Neuronal stem cell (in vitro differentiated cells): ENCODE results near the gene SLC5A5.

Source experiments
- DNase-seq: peaks from one replicate; pipeline ENCODE4 v3.0.0-alpha.2; 2013; ENCODE audit warnings: low spot score
- H2AFZ ChIP-seq: one replicate; pipeline ENCODE4 v1.6.1; 2013; ENCODE audit warnings: mild to moderate bottlenecking, low read length, inconsistent platforms
- H2AK5ac ChIP-seq: 2 replicates; pipeline ENCODE4 v1.6.1; 2013; ENCODE audit warnings: low read depth, mild to moderate bottlenecking, inconsistent platforms, low read length, moderate library complexity, mixed read lengths
- H2BK120ac ChIP-seq: 2 replicates; pipeline ENCODE4 v1.6.1; 2013; ENCODE audit warnings: low read depth, mild to moderate bottlenecking, inconsistent platforms, low read length, moderate library complexity, mixed read lengths
- H2BK12ac ChIP-seq: one replicate; pipeline ENCODE4 v1.6.1; 2013; ENCODE audit warnings: low read length, inconsistent platforms
- H2BK15ac ChIP-seq: 2 replicates; pipeline ENCODE4 v1.6.1; 2013; ENCODE audit warnings: mild to moderate bottlenecking, low read length, inconsistent platforms, mixed read lengths
- H2BK5ac ChIP-seq: one replicate; pipeline ENCODE4 v1.6.1; 2013; ENCODE audit warnings: inconsistent platforms, mild to moderate bottlenecking, low read length, moderate library complexity
- H3K14ac ChIP-seq: one replicate; pipeline ENCODE4 v1.6.1; 2013; ENCODE audit warnings: low read length, inconsistent platforms
- H3K18ac ChIP-seq: 2 replicates; pipeline ENCODE4 v1.6.1; 2013; ENCODE audit warnings: low read length, inconsistent platforms
- H3K23ac ChIP-seq: 2 replicates; pipeline ENCODE4 v1.6.1; 2013; ENCODE audit warnings: low read depth, mild to moderate bottlenecking, mixed read lengths, low read length, inconsistent platforms; ENCODE audit not compliant: poor library complexity
- H3K27ac ChIP-seq: replicated peaks from 3 replicates; pipeline ENCODE4 v1.5.1; 2013; ENCODE audit warnings: low read length, inconsistent platforms
- H3K27me3 ChIP-seq, 3 experiments: 2 replicates each; pipeline ENCODE4 v1.6.1; 2013; ENCODE audit warnings: low read length in 3 of 3, mild to moderate bottlenecking in 2 of 3, inconsistent platforms in 1 of 3, low read depth in 1 of 3, mixed read lengths in 1 of 3, moderate library complexity in 1 of 3; ENCODE audit not compliant: control insufficient read depth in 3 of 3, insufficient read depth in 3 of 3
- H3K36me3 ChIP-seq, 2 donors: replicated peaks in 1 of 2; 2 replicates each; pipeline ENCODE4 v1.6.1; 2013; ENCODE audit warnings: low read length in 2 of 2; ENCODE audit not compliant: control insufficient read depth in 2 of 2, insufficient read depth in 2 of 2
- H3K4ac ChIP-seq: 2 replicates; pipeline ENCODE4 v1.6.1; 2013; ENCODE audit warnings: inconsistent platforms, mild to moderate bottlenecking, low read length, moderate library complexity
- H3K4me1 ChIP-seq, 2 donors: 1 replicate in 1 of 2; 2 replicates in 1 of 2; pipeline ENCODE4 v1.6.1; 2013; ENCODE audit warnings: low read length in 2 of 2, low read depth in 1 of 2; ENCODE audit not compliant: control insufficient read depth in 2 of 2, insufficient read depth in 1 of 2
- H3K4me2 ChIP-seq: one replicate; pipeline ENCODE4 v1.6.1; 2013; ENCODE audit warnings: mild to moderate bottlenecking, low read length, inconsistent platforms; ENCODE audit not compliant: insufficient read depth, poor library complexity, severe bottlenecking
- H3K4me3 ChIP-seq, 2 donors: 2 replicates each; pipeline ENCODE4 v1.5.1; 2013; ENCODE audit warnings: low read length in 2 of 2, mild to moderate bottlenecking in 2 of 2, inconsistent platforms in 1 of 2, moderate library complexity in 1 of 2
- H3K79me1 ChIP-seq: one replicate; pipeline ENCODE4 v1.6.1; 2013; ENCODE audit warnings: low read depth, mild to moderate bottlenecking, inconsistent platforms, low read length, moderate library complexity
- H3K9ac ChIP-seq: one replicate; pipeline ENCODE4 v1.6.1; 2013; ENCODE audit warnings: mild to moderate bottlenecking, low read depth, low read length, inconsistent platforms; ENCODE audit not compliant: poor library complexity
- H3K9me3 ChIP-seq, 2 donors: replicated peaks in 1 of 2; 2 replicates each; pipeline versions ENCODE3 to v1.6.1; 2013; ENCODE audit warnings: low read length in 2 of 2, mild to moderate bottlenecking in 2 of 2, inconsistent platforms in 1 of 2, low read depth in 1 of 2, mixed read lengths in 1 of 2, moderate library complexity in 1 of 2; ENCODE audit not compliant: control insufficient read depth in 2 of 2, insufficient read depth in 1 of 2
- H4K8ac ChIP-seq: one replicate; pipeline ENCODE4 v1.6.1; 2013; ENCODE audit warnings: low read depth, mild to moderate bottlenecking, inconsistent platforms, low read length, moderate library complexity
- H4K91ac ChIP-seq: one replicate; pipeline ENCODE4 v1.6.1; 2013; ENCODE audit warnings: low read length, low read depth, mild to moderate bottlenecking, inconsistent platforms; ENCODE audit not compliant: poor library complexity
- WGBS, 2 donors: extraction: QIAGEN DNeasy Blood & Tissue Kit; methylation state at CpG; one replicate each; pipeline ENCODE4 v1.1.7; 2013; ENCODE audit warnings: missing lambda C conversion rate in 2 of 2, mixed read lengths in 1 of 2; ENCODE audit not compliant: insufficient read length in 2 of 2, insufficient replicate concordance in 1 of 2; ENCODE audit errors: extremely low coverage in 2 of 2; 5-methylcytosine and 5-hydroxymethylcytosine counted together

SLC5A5 gene

DNA sequence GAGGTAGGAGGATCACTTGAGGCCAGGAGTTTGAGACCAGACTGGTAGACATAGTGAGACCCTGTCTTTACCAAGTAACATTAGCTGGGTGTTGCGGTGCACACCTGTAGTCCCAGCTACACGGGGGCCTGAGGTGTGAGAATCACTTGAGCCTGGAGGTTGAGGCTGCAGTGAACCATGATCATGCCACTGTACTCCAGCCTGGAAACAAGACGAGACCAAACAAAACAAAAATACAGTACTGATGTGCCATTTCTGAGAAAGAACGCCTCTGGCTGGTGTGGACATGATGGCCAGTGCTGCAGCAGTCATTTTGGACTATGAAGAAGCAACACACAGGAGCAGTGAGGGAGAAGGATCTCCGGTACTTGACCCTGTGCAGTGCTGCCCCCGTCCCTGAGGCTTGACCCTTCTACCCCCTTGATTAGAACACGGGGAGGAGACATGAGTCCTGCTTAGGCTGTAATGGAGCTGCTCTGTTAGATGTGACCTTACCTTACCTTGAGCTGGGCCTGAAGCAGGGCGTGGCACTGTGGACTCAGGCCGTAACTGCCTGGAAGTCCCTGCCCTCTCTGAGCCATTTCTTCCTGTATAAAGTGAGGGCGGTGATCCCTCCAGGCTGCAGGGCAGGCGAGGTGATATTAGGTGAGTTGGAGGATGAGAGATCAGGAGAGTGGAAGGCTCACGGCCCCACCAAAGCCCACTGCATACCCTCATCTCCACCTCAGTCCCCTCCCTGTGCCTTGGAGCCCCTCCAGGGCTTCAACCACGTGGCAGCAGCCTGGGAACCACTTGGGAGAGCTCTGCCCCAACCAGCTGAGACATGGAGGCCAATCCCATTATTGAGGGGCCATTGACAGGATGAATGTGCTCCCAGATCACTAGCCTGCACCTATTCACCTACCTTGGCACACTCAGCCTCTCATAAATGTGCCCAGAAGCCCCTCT is 6.1 kb upstream of the SLC5A5 start:
- Histone ChIP-seq H2AK5ac (no peak overlapping the region), H2BK5ac (no peak overlapping the region), H2BK120ac (no peak overlapping the region), H3K4me2 (no peak overlapping the region), H3K4ac (no peak overlapping the region), H3K9me3 (peaks cover 0 to 2% of the 10 kb centered on the region in 2 donors), H3K27me3 (peaks cover 0 to 15% (median 6%) of the 10 kb centered on the region in 3 experiments), H3K79me1 (peaks cover 14% of the 10 kb centered on the region), H3K27ac (no peak overlapping the region), H3K36me3 (peaks cover 42 to 56% of the 10 kb centered on the region in 2 donors), H2BK15ac (no peak overlapping the region), H2AFZ (no peak overlapping the region), H3K23ac (peak overlapping the region; percentile 81), H3K14ac (peak overlapping the region; percentile 38), H2BK12ac (no peak overlapping the region), H3K18ac (peak overlapping the region; percentile 38), H4K8ac (no peak overlapping the region), H3K9ac (peak overlapping the region; percentile 68), H3K4me3 (no peak overlapping the region), H4K91ac (peak overlapping the region; percentile 25), H3K4me1 (peaks cover 9 to 10% of the 10 kb centered on the region in 2 donors)
- no peak for DNase-seq
- no CpG with 5 or more reads among the region's 13 CpGs for WGBS, 2 donors

- no peak overlapping the region for H3K23ac ChIP-seq
- H2BK12ac ChIP-seq = no peak overlapping the region
- H2BK5ac ChIP-seq = no peak overlapping the region
- no peak overlapping the region for H4K8ac ChIP-seq
- no peak overlapping the region for H3K27ac ChIP-seq
- H3K14ac ChIP-seq = no peak overlapping the region
- peaks cover 35 to 48% of the 10 kb centered on the region in 2 donors for H3K36me3 ChIP-seq
- H2BK120ac ChIP-seq = no peak overlapping the region
- no peak overlapping the region for H3K4me2 ChIP-seq
- peaks cover 2 to 3% of the 10 kb centered on the region in 2 donors for H3K4me1 ChIP-seq
- H3K9me3 ChIP-seq = peaks cover 0 to 2% of the 10 kb centered on the region in 2 donors
- H3K18ac ChIP-seq = no peak overlapping the region
- H3K79me1 ChIP-seq = peaks cover 14% of the 10 kb centered on the region
- 100% methylated on average over 4 of the region's 8 CpGs; no CpG with 5 or more reads in 1 of the 2 donors for WGBS, 2 donors
- H3K4ac ChIP-seq = no peak overlapping the region
- no peak overlapping the region for H4K91ac ChIP-seq
- H3K9ac ChIP-seq = no peak overlapping the region
- no peak for DNase-seq
- peaks cover 0 to 23% (median 12%) of the 10 kb centered on the region in 3 experiments for H3K27me3 ChIP-seq
- no peak overlapping the region for H2AFZ ChIP-seq
- no peak overlapping the region for H3K4me3 ChIP-seq
- H2AK5ac ChIP-seq = no peak overlapping the region
- H2BK15ac ChIP-seq = no peak overlapping the region
Observed at GRCh38 chr19:17866312-17866963, 5.3 kb upstream of the SLC5A5 start.

- no peaks in the 10 kb centered on the region for H3K4me1 ChIP-seq
- H3K4ac ChIP-seq = no peak overlapping the region
- no peak overlapping the region for H3K27ac ChIP-seq
- H2AFZ ChIP-seq = no peak overlapping the region
- no peak overlapping the region for H4K8ac ChIP-seq
- no peak for DNase-seq
- H2AK5ac ChIP-seq = no peak overlapping the region
- no peak overlapping the region for H4K91ac ChIP-seq
- H3K18ac ChIP-seq = no peak overlapping the region
- no peak overlapping the region for H2BK15ac ChIP-seq
- peaks cover 0 to 2% of the 10 kb centered on the region in 2 donors for H3K9me3 ChIP-seq
- H3K79me1 ChIP-seq = peaks cover 10% of the 10 kb centered on the region
- no peak overlapping the region for H2BK12ac ChIP-seq
- H3K36me3 ChIP-seq = peaks cover 29 to 43% of the 10 kb centered on the region in 2 donors
- no CpG with 5 or more reads among the region's 11 CpGs for WGBS, 2 donors
- H3K23ac ChIP-seq = no peak overlapping the region
- no peak overlapping the region for H3K14ac ChIP-seq
- no peak overlapping the region for H3K4me2 ChIP-seq
- peak overlapping the region; percentile 61 for H3K9ac ChIP-seq
- no peak overlapping the region for H3K4me3 ChIP-seq
- no peak overlapping the region for H2BK5ac ChIP-seq
- peaks cover 0 to 29% (median 16%) of the 10 kb centered on the region in 3 experiments for H3K27me3 ChIP-seq
- H2BK120ac ChIP-seq = no peak overlapping the region
Observed at GRCh38 chr19:17866964-17867486, 4.7 kb upstream of the SLC5A5 start.

- Histone ChIP-seq H3K9ac (no peak overlapping the region), H3K18ac (no peak overlapping the region), H3K4me2 (no peak overlapping the region), H3K79me1 (peaks cover 5% of the 10 kb centered on the region), H2BK5ac (no peak overlapping the region), H4K8ac (no peak overlapping the region), H3K23ac (no peak overlapping the region), H3K27me3 (peaks cover under 1 to 41% (median 27%) of the 10 kb centered on the region in 3 experiments), H2BK120ac (no peak overlapping the region), H3K9me3 (no peaks in the 10 kb centered on the region), H4K91ac (no peak overlapping the region), H3K36me3 (peaks cover 13 to 26% of the 10 kb centered on the region in 2 donors), H2BK12ac (no peak overlapping the region), H3K4me3 (no peak overlapping the region), H2AK5ac (no peak overlapping the region), H3K14ac (no peak overlapping the region), H3K4ac (no peak overlapping the region), H2BK15ac (no peak overlapping the region), H3K4me1 (peaks cover 0 to under 1% of the 10 kb centered on the region in 2 donors), H2AFZ (no peak overlapping the region), H3K27ac (no peak overlapping the region)
- WGBS, 2 donors = no CpG with 5 or more reads among the region's 6 CpGs
- DNase-seq = no peak
Observed at GRCh38 chr19:17868669-17869068, 3.1 kb upstream of the SLC5A5 start.
